Activated CD4-positive, CD25-positive, alpha-beta regulatory T cell (primary cell): Measurements from ENCODE around the gene PFKP.
A peak's percentile ranks its signal among the peaks of the same experiment; 100 is the strongest.

Experiments used
- DNase-seq, 4 experiments: peaks; one replicate each; lab custom pipeline; 2025; lab: John Stamatoyannopoulos, UW

Gene PFKP

DNA sequence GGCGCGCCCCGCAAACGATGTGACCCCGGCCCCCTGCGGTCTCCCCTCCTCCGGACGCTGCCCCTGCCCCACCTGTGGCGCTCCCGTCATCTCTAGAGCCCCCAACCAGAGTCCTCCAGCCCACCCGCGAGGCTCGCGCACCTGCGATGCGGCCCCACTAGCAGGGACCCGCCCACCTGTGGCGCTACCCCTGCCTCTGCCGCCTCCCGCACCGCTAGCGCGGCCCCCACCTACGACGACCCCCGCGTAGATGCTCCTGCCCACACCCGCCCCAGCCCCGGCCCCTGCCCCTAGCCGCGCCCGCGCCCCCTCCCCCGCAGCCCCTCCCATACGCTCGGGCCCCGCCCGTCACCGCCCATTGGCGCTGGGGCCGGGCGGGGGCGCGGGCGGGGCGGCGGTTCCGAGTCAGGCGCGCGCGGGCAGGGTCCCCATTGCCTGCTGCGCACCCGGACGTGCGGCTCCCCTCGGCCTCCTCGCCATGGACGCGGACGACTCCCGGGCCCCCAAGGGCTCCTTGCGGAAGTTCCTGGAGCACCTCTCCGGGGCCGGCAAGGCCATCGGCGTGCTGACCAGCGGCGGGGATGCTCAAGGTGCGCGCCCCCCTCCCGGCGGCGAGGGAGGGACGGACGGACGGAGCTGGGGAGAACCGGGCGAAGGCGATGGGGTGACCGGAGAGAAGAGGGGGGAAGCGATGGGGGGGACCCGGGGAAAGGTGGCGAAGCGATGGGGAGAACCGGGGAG lies at the start of gene PFKP:
PFKP (plus strand) TSS at position 431 of the 741 bp plus-strand sequence; CDS start at position 479, 48 bp downstream.
- DNase-seq = peak; percentile 19 to 55 (median 32)

DNA sequence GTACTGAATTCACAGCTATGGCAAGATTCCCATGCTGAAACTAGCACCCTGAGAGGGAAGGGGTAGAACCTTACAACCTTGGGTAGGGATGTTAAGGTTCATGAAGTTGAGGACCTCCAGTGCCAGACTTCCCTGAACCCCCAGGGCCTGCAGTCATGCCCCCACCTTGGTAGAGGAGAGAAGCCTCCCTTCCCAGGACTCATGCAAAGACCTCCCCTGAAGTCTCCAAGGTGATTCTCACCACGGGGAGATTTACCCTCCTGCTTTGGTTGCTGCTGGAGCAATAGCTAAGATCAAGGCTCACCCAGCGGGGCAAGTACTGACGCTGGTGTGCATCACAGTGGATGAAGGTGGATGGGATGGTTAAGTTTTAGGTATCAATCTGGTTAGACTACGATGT lies 49.1 kb upstream of the PFKP start:
- no peak for DNase-seq

DNA sequence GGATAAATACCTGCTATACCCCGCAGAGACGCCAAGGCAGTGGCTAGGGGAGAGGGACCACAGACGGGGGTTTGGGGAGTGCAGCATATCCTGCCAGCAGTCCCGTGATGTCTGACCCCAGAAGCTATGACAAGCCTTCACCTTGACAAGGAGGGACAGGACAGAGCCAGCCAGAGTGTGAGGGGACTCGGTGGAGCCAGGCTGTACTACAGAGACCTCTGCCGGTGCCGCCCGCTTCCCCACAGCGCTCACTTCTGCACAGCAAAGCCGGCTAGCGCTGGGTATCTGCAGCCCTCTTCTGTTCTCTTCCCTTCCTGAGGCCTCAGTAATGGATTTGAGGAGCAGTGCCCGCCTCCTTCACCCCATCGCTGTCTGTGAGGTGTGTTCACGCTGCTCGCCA lies 47.0 kb upstream of the PFKP start:
- no peak for DNase-seq

DNA sequence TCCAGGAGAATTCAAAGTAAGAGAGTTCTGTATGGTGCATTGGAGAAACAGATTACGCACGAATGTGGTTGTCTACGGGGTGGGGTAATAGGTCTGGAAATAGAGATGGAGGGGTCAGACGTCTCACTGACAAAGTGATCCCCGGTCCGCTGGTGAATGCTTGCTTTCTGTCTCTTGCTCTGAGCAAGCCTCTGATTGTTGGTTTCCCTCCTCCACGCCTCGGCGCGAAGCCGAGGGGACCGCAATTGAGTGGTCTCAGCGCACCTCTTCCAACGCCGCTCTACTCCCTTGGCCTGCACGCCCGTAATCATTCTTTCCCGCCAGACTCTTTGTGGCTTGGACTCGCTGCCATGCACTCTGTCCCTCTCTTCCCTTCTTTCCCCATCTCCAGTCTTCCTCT lies 46.5 kb upstream of the PFKP start:
- DNase-seq = no peak

DNA sequence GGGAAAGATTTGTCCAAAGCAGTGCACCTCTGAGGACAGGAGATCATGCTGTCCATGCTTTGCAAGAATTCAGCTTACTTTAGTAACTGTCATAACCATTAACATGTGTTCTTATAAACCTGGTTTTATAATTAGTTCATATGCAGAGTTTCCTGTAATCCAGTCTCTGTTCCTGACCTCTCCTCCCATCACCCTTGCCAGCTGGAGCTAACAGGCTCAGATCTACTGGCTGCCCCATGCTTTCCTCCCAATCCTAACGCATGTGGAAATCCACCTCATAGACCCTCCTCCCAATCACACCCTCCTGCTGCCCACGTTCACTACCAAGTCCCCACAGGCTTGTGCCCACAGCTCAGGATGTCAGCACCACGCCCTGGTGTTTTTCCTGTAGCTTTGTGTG lies 45.3 kb upstream of the PFKP start:
- no peak for DNase-seq

DNA sequence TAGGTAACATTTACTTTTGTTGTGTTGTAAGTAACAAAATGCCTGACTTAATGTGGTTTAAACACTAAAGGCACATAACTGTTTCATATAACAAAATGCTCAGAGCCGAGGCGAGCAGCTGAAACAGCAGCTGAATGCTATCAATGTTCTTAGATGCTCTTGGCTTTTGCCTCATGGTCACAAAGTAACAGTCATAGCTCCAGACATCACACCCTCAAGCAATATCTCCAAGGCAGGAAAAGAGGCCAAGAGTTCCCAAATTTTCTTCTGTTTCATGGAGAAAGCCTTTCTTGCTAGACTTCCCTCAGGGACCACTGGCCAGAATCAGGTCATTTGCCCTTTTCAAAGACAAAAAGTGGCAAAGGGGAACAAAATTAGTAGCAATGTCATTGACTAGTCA lies 43.5 kb upstream of the PFKP start:
- DNase-seq = no peak

DNA sequence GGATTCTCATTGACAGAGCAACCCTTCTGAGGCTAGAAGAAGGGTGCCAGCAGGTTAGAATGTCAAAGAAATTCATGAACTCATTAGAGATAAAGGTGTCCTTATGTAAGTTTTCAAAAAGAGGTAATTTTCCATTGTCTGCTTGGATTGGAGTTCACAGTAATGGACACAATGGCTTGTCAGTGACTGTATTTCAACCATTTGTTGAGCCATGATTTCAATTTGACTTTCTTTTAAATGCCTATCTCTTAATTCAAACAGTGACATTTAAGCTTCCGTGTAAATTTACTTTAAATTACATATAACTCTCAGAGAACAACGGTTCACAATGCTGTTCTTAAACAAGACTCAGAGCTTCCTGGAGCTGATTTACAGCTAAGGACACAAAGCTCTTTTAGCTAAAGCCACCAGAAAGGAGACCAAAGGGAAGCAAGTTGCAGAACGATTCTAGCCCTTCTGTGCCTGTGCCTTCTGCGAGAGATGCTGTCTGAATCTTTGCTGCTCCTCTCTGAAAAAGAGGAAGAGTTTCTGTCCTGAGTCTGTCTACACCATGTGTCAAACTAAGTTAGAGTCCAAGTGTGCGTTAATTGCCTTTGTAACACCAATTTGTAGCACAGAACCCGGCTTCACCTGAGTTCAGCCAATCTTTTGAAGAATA lies 42.2 kb upstream of the PFKP start:
- DNase-seq = no peak

DNA sequence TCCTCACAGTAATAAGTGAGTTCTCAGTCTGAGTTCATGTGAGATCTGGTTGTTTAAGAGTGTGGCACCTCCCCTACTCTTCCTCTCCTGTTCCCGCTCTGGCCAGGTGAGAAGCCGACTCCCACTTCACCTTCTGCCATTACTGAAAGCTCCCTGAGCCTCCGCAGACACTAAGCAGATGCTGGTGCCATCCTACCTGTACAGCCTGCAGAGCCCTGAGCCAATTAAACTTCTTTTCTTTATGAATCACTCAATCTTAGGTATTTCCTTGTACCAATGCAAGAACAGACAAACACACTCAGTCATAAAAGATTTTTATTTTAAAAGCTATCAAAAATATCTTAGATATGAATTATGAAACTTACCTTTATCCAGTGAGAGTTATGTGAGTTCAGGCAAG lies 39.5 kb upstream of the PFKP start:
- no peak for DNase-seq

DNA sequence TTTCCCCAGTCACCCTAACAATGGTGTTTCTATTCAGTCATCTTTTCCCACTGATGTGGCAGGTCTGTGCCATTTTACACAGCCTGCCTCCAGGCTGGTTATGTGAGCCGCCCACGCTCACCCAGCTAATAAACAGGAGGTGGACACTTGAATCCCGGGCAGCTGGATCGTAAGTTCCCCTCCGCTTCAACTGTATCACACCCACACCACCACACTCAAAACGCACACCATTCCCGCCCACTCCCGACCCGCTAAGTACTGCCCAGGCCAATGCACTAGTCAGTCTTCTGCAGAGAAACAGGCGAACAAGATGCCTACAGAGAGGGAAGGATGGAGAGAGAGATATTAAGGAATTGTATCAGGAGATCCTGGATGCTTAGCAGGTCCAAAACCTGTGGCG lies 38.9 kb upstream of the PFKP start:
- DNase-seq = no peak

DNA sequence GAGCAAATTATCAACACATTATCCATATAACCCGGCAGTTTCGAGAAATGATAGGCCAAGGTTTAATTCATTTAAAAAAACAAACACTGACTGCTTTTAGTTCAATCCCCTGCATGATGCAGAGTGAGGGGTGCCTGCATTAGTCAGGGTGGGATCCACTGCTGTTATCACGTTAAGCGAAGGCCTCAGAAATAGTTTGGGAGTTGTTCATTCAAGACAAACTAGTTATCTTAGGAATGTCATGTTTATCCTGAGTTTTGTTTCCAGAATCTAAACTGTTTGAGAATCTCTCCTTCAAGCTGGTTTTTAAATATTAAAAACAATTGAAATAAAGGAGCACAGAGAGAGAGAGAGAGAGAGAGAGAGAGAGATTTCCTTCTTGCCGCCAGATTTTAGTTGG lies 36.6 kb upstream of the PFKP start:
- DNase-seq = no peak

DNA sequence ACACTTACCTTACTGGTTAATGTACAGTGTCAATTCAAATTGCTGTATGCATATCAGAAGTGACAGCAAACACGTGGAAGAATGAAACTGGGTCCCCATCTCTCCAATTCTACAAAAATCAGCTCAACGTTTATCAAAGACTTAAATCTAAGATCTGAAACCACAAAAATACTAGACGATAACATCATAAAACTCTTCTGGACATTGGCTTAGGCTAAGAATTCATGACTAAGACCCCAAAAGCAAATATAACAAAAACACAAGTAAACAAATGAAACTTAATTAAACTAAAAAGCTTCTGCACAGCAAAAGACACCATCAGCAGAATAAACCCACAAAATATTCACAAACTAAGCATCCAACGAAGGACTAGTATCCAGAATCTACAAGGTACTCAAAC lies 35.9 kb upstream of the PFKP start:
- DNase-seq = no peak

DNA sequence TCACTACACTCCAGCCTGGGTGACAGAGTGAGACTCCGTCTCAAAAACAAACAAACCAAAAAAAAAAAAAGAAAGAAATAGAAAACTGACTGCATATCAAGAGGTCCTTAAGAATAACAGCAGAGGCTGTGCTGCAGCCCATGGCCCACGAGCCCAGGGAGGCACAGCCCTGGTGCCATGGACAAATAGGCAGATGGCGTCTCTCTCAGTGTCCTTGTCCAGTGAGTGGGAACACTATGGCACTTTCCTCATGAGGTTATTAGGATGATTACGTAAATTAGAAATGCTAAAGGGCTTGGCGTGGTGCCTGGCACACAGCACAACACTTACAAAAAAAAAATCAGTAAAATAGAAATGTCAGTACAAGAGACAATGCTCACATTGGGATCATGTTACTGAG lies 33.4 kb upstream of the PFKP start:
- no peak for DNase-seq

DNA sequence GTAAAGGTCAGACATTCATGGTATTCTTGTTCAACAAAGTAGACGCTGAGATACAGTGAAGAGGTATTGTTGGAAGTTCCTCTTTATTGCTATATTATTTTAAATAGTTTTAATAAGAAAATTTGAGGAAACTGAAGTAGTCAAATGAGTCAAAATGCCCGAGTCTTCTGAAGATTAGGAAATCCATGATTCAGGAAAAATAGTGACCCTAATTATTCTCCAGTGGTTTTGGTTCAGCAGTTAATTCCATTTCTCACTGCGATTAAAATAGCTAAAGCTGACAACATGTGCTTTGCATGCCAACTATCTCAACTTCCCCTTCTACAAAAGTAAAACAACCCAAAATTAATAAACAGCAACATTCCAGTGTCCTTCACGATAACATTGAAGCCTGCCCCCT lies 32.7 kb upstream of the PFKP start:
- no peak for DNase-seq

DNA sequence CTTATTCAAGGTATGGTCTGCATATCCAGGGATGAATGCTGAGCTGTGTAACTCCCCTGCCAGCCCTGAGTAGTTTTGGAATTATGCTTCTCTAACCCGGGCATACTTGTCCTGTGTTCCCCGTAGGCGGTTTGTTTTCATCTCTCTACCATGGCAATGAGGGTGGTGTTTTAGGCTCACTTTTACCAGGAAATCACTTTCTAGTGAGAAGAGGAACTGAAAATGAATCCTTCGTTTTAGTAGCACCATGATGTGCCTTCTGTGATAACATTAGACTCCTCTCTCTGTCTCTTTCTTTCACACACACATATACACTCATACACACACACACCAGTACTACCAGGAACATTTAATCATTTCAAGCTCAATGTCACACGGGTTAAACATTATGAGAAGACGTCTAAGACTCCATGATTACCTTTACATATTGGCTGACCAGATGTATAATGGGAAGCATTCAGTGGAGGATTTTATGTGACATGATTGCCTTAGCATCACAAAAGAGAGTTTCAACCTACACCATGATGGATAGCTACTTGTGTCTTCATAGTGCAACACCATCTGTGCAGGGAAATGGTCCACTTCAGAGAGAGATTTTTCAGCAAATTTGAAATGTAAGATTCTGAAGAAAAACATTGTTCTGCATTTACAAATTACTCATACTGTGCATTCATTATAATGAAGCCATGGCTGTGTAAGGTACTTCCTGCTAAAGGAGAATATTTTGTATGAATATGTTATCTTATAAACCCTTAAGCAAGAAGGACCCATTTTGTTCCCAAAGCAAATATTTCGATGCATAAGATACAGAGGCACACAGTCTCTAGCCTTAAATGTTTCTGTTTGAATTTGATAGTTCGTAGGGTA lies 31.0 kb upstream of the PFKP start:
- no peak for DNase-seq

DNA sequence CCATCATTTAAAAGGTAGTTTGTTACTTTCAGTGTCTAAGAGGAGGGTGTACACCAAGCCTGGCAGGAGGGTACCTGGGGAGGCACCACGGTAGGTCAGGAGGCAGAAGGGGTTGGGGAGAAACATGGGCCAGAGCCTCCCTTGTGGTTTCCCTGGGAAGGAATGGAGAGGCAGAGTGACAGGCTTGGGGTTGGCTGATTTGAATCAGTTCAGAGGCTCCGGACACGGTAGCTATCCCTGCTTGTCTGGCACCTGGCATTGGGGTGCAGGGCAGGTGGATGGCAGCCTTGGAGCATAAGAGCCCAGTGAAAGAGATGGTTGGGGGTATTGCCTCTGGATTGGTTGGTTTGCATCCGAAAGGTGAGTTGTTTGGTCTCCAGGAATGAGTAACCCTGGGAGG lies 30.2 kb upstream of the PFKP start:
- no peak for DNase-seq

DNA sequence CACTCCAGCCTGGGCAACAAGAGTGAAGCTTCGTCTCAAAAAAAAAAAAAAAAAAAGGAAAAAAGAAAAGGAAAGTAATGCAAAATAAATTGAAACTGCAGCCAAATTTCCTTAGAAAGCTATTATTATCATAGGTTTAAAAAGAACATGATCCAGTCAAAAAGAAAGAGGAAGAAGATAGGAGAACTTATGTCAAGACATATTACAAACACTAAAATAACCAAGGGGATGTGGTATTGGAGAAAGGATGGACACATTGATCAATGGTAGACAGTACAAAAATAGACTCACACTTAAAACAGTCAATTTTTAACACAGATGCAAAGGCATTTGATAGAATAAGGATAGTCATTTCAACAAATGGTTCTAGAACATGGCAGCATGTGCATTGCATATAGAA lies 27.3 kb upstream of the PFKP start:
- DNase-seq = no peak

DNA sequence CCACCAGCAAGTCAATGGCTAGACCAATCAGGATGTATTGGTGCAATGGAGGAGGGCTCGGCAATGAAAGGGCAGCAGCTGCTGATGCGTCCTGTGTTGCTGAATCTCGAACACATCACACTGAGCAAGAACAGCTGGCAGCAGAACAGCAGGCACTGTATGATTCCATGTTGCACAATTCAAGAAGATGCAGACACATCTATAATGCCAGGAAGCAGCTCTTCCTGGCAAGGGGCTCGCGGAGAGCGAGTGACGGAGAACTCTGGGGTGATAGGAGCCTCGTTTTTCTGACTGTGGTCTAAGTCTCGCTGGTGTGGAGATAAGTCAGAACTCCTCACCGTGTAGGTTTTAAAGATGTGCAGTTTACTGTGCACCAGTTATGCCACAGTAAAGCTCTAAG lies 24.8 kb upstream of the PFKP start:
- no peak for DNase-seq

DNA sequence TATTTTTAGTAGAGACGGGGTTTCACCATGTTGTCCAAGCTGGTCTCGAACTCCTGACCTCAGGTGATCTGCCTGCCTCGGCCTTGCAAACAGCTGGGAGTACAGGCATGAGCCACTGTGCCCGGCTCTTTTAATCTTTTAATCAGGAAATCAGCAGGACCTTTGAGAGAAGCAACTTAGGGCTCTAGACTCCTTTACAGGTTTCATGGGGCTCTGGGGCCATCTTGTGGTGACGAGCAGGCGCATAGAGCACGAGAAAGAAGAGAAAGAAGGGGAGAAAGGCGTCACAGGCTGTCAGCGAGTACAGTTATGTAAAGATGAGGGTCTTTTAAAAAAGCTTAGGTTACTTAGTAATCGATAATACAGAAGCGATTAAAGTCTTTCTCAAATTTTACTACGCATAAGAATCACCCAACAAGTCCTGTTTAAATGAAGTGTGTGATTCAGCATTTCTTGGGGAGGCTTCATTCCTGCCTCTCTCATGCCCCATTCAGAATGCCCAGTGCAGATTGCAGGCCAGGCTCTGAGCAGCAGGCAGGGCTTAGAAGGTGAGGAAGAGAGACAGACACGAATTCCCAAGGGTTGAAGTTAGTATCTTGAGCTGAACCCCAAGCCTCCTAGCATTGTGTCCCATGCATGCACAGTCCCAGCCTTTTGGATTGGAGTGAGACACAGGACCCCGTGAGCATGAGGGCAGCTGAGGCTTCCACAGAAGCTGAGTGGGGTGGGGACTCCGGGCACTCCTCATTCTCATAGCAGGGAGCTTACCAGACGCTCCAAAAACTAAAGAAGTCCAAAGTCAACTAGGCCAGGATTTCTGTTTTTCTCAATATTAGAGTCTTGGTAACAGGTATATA lies 23.6 kb upstream of the PFKP start:
- DNase-seq = peak in 2 of 4 experiments; percentile 16 to 43

DNA sequence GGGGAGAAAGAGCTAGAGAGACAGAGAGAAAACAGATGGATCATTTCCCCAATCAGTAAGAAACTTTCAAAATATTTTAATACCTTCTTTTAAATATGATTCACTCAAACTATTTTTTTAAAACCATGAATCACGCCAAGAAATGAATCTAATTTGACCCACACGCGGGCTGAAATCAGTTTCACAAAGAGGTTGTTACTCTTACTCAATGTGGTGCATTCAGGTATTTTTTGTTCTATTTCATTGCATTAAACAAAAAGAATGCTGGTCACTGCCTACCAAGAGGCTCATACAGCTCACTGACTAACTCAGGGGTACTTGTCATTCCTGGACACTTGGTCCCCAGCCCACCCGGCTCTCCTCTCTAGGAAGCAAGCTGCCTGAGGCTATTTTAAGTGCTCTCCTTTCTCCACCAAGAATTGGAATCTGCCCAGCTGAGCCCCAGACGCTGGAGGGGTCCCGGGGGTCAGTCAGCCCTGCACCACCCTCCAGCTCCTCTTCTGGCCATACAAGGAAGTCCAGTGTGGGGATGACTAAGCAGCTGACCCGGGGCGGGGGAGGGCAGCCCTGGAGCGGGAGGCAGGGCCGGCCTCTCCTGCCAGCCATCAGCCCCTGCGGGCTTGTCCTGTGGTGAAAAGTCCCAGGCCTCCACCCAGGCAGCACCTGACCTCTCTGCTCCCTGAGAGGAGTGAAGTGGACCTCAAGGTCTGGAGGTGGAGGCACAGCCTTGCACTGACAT lies 21.7 kb upstream of the PFKP start:
- DNase-seq = no peak

DNA sequence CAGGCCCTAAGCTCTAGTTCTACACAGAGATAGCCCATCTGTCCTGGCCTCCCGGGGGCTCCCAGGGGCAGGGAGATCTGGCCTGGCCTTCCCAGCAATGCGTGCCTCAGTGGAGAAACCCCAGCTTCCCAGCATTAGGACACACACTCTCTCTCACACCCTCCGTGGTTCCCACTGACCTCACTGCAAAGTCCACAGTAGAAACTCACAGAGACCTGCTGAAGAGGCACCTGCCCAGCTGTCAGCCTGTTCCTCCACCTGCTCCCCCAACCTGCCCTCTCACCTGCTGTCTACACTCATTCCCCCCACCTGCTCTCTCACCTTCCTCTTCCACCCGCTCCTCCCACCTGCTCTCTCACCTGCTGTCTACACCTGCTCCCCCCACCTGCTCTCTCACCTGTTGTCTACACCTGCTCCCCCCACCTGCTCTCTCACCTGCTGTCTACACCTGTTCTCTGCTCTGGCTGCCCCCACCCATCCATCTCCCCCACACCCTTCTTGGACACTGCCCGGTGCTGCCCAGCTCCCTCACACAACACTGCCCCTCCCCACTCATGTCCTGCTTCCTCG lies 21.1 kb upstream of the PFKP start:
- no peak for DNase-seq

DNA sequence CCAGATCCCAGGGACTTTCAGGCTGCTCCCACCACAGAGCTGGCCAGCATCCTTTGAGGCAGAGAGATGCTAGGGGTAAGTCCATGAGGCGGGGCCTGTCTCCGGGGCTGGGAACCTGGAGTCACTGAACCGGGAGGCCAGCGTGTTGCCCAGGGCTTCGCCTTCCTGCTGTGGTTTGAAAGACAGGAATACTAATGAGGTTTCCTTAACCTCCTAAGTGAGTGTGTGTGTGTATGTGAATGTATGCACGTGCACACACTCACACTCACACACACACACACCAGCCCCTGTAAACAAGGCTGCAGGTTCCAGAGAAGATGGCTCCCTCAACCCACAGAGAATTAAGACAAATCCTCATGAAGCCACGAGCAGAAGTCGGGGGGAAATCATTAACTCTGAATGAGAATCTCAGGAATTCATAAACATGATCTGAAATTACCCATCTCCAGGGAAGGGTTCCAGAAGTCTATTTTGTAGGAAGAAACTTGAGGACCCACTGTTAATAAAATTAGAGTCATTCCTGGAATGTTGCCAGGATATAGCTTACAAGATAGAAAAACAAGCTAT lies 20.3 kb upstream of the PFKP start:
- no peak for DNase-seq
